ENCODE results near the gene TNFRSF11A.

- TF ChIP-seq EZH2 (IDR thresholded peaks at IDR 0.05; ENCODE audit: insufficient read depth, low read length), result no peak
- TF ChIP-seq, protein P1, sequence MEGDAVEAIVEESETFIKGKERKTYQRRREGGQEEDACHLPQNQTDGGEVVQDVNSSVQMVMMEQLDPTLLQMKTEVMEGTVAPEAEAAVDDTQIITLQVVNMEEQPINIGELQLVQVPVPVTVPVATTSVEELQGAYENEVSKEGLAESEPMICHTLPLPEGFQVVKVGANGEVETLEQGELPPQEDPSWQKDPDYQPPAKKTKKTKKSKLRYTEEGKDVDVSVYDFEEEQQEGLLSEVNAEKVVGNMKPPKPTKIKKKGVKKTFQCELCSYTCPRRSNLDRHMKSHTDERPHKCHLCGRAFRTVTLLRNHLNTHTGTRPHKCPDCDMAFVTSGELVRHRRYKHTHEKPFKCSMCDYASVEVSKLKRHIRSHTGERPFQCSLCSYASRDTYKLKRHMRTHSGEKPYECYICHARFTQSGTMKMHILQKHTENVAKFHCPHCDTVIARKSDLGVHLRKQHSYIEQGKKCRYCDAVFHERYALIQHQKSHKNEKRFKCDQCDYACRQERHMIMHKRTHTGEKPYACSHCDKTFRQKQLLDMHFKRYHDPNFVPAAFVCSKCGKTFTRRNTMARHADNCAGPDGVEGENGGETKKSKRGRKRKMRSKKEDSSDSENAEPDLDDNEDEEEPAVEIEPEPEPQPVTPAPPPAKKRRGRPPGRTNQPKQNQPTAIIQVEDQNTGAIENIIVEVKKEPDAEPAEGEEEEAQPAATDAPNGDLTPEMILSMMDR (IDR thresholded peaks at IDR 0.05; ENCODE audit: insufficient read depth, low read depth, low read length), result no peak
Measured at GRCh38 chr18:62323483-62324180, 1.5 kb upstream of the TNFRSF11A start.

Measured in astrocyte (in vitro differentiated cells and primary cell).